H1 (cell line): ENCODE results near the gene DCLK1. TPM values are rescaled to one million over a fixed set of nuclear protein-coding genes. Genes with fewer than 3 reads are reported as not detected.

Experiments used
- CTCF ChIA-PET: fragments of 300-600 bp; sonication (Branson Sonifier 250); formaldehyde crosslinking; loops from one replicate; lab custom pipeline; 2021; ENCODE audit not compliant: partially characterized antibody; lab: Charles Lee
- POLR2A ChIA-PET: fragments of 300-600 bp; sonication (Branson Sonifier 250); formaldehyde crosslinking; loops from one replicate; lab custom pipeline; 2021; ENCODE audit warnings: inconsistent platforms; ENCODE audit not compliant: partially characterized antibody; lab: Charles Lee
- DNase-seq, 2 experiments: peaks; one replicate each; pipeline versions ENCODE4 v3.0.0 to v3.0.0-alpha.2; 2010 to 2022; ENCODE audit warnings: low spot score in 2 of 2, low read depth in 1 of 2, mixed read lengths in 1 of 2
- FAIRE-seq: peaks from 2 replicates; lab custom pipeline; 2011; peaks lifted over from hg19 to GRCh38; lab: Jason Lieb, UNC
- H2AFZ ChIP-seq: 2 replicates; pipeline ENCODE4 v1.8.1; 2012; ENCODE audit warnings: low read length, inconsistent platforms
- H2AK5ac ChIP-seq: 2 replicates; pipeline ENCODE4 v1.6.1; 2013; ENCODE audit warnings: low read depth, low read length
- H2BK120ac ChIP-seq: replicated peaks from 2 replicates; pipeline ENCODE3; 2013; ENCODE audit warnings: low read depth, low read length, inconsistent platforms
- H2BK12ac ChIP-seq: 2 replicates; pipeline ENCODE4 v1.6.1; 2013; ENCODE audit warnings: low read depth, low read length
- H2BK15ac ChIP-seq: 2 replicates; pipeline ENCODE4 v1.6.1; 2013; ENCODE audit warnings: low read length
- H2BK20ac ChIP-seq: 2 replicates; pipeline ENCODE4 v1.6.1; 2013; ENCODE audit warnings: low read length
- H2BK5ac ChIP-seq: 2 replicates; pipeline ENCODE4 v1.6.1; 2013; ENCODE audit warnings: low read depth, low read length
- H3K14ac ChIP-seq: 2 replicates; pipeline ENCODE4 v1.6.1; 2013; ENCODE audit warnings: inconsistent platforms; ENCODE audit not compliant: insufficient read length
- H3K18ac ChIP-seq: 2 replicates; pipeline ENCODE4 v1.6.1; 2013; ENCODE audit warnings: low read length; ENCODE audit errors: extremely low read depth
- H3K23ac ChIP-seq: 2 replicates; pipeline ENCODE4 v1.6.1; 2013; ENCODE audit warnings: inconsistent platforms; ENCODE audit not compliant: insufficient read length
- H3K23me2 ChIP-seq: 2 replicates; pipeline ENCODE4 v1.6.1; 2013; ENCODE audit warnings: low read depth, low read length
- H3K27ac ChIP-seq: 2 replicates; pipeline ENCODE4 v1.6.1; 2011; ENCODE audit warnings: low read depth, low read length, inconsistent platforms
- H3K27me3 ChIP-seq, 4 experiments: replicated peaks in 1 of 4; 1 replicate in 1 of 4; 2 replicates in 3 of 4; pipeline versions ENCODE4 v1.6.1 to v1.8.1; 2011 to 2013; ENCODE audit warnings: low read length in 3 of 4, mild to moderate bottlenecking in 3 of 4, inconsistent platforms in 2 of 4, mixed read lengths in 2 of 4, moderate library complexity in 1 of 4; ENCODE audit not compliant: control insufficient read depth in 3 of 4, insufficient read depth in 3 of 4; ENCODE audit errors: extremely low read depth in 1 of 4
- H3K36me3 ChIP-seq, 4 experiments: 2 replicates each; pipeline versions ENCODE4 v1.6.1 to v1.8.1; 2011 to 2013; ENCODE audit warnings: mild to moderate bottlenecking in 4 of 4, low read length in 3 of 4, moderate library complexity in 2 of 4, control low read depth in 1 of 4, inconsistent platforms in 1 of 4; ENCODE audit not compliant: insufficient read depth in 4 of 4, control insufficient read depth in 2 of 4
- H3K4ac ChIP-seq: replicated peaks from 2 replicates; pipeline ENCODE3; 2013; ENCODE audit warnings: low read length, low read depth, mixed read lengths, inconsistent platforms; ENCODE audit not compliant: insufficient read length
- H3K4me1 ChIP-seq, 4 experiments: replicated peaks in 1 of 4; 1 replicate in 1 of 4; 2 replicates in 3 of 4; pipeline versions ENCODE4 v1.6.1 to v1.8.1; 2011 to 2013; ENCODE audit warnings: low read length in 3 of 4, inconsistent platforms in 2 of 4, mixed read lengths in 1 of 4; ENCODE audit not compliant: insufficient read depth in 4 of 4, control insufficient read depth in 3 of 4
- H3K4me2 ChIP-seq, 2 experiments: 2 replicates each; pipeline versions ENCODE4 v1.6.1 to v1.8.1; 2011 to 2013; ENCODE audit warnings: low read depth in 2 of 2, low read length in 2 of 2, control low read depth in 1 of 2, inconsistent platforms in 1 of 2, mild to moderate bottlenecking in 1 of 2; ENCODE audit not compliant: insufficient read depth in 1 of 2
- H3K4me3 ChIP-seq, 4 experiments: fragments of 200-600, 300-600 bp in 1 of 4; sonication (generic), shearing (Covaris generic), sonication (Bioruptor Twin) in 1 of 4; 2 replicates each; pipeline versions ENCODE4 v1.5.1 to v1.8.1; 2011 to 2016; ENCODE audit warnings: low read length in 4 of 4, low read depth in 3 of 4, control low read depth in 2 of 4, inconsistent platforms in 2 of 4, mild to moderate bottlenecking in 2 of 4, mixed read lengths in 1 of 4, moderate library complexity in 1 of 4; ENCODE audit not compliant: insufficient read depth in 2 of 4; ENCODE audit errors: extremely low read depth in 1 of 4
- H3K56ac ChIP-seq: replicated peaks from 2 replicates; pipeline ENCODE3; 2013; ENCODE audit warnings: low read depth, mild to moderate bottlenecking, mixed read lengths, low read length, inconsistent platforms; ENCODE audit not compliant: insufficient read length
- H3K79me1 ChIP-seq: 2 replicates; pipeline ENCODE4 v1.6.1; 2013; ENCODE audit warnings: low read depth, low read length, control low read depth
- H3K79me2 ChIP-seq, 2 experiments: 2 replicates each; pipeline versions ENCODE4 v1.6.1 to v1.8.1; 2012 to 2013; ENCODE audit warnings: low read length in 2 of 2, mild to moderate bottlenecking in 2 of 2, inconsistent platforms in 1 of 2; ENCODE audit not compliant: insufficient read depth in 2 of 2, control insufficient read depth in 1 of 2
- H3K9ac ChIP-seq, 4 experiments: replicated peaks in 1 of 4; 1 replicate in 1 of 4; 2 replicates in 3 of 4; pipeline versions ENCODE4 v1.6.1 to v1.8.1; 2011 to 2013; ENCODE audit warnings: low read depth in 3 of 4, low read length in 3 of 4, control low read depth in 2 of 4, mild to moderate bottlenecking in 2 of 4, moderate library complexity in 2 of 4, inconsistent platforms in 1 of 4; ENCODE audit errors: extremely low read depth in 1 of 4
- H3K9me3 ChIP-seq, 2 experiments: 2 replicates each; pipeline versions ENCODE4 v1.6.1 to v1.8.1; 2012 to 2013; ENCODE audit warnings: mild to moderate bottlenecking in 2 of 2, moderate library complexity in 2 of 2, control low read depth in 1 of 2, inconsistent platforms in 1 of 2, low read depth in 1 of 2, low read length in 1 of 2, mixed read lengths in 1 of 2; ENCODE audit not compliant: insufficient read depth in 2 of 2
- H4K20me1 ChIP-seq, 2 experiments: replicated peaks in 1 of 2; 2 replicates each; pipeline versions ENCODE3 to v1.8.1; 2011 to 2013; ENCODE audit warnings: inconsistent platforms in 2 of 2, low read length in 2 of 2, mild to moderate bottlenecking in 1 of 2; ENCODE audit not compliant: insufficient read depth in 2 of 2, control insufficient read depth in 1 of 2
- H4K5ac ChIP-seq: 2 replicates; pipeline ENCODE4 v1.6.1; 2013; ENCODE audit warnings: low read length, low read depth, mixed read lengths, inconsistent platforms; ENCODE audit not compliant: insufficient read length
- H4K8ac ChIP-seq: 2 replicates; pipeline ENCODE4 v1.8.0; 2013; ENCODE audit warnings: mild to moderate bottlenecking, moderate library complexity, low read length, inconsistent platforms; ENCODE audit not compliant: insufficient read depth; ENCODE audit errors: extremely low read depth
- H4K91ac ChIP-seq: replicated peaks from 2 replicates; pipeline ENCODE3; 2013; ENCODE audit warnings: low read length, mixed read lengths, inconsistent platforms; ENCODE audit not compliant: insufficient read length
- BRCA1 ChIP-seq: IDR thresholded peaks from 2 replicates; pipeline ENCODE4 v1.6.1; 2012; ENCODE audit warnings: low read depth, low read length, improper control_type of control experiment
- E2F6 ChIP-seq: IDR thresholded peaks from 2 replicates; pipeline ENCODE4 v1.6.1; 2012; ENCODE audit warnings: inconsistent platforms
- EGR1 ChIP-seq: IDR thresholded peaks from 2 replicates; pipeline ENCODE4 v1.6.1; 2011; ENCODE audit warnings: low read depth, low read length, borderline replicate concordance
- NANOG ChIP-seq: IDR thresholded peaks from 2 replicates; pipeline ENCODE4 v1.6.1; 2011; ENCODE audit warnings: low read length, low read depth, mild to moderate bottlenecking, inconsistent platforms; ENCODE audit not compliant: insufficient read depth, poor library complexity, severe bottlenecking
- SAP30 ChIP-seq: fragments of 300-600 bp; sonication (generic); IDR thresholded peaks from 2 replicates; pipeline ENCODE4 v1.7.1; 2012; ENCODE audit warnings: low read length, moderate library complexity, mild to moderate bottlenecking, inconsistent platforms; ENCODE audit not compliant: insufficient read depth, insufficient replicate concordance
- SIRT6 ChIP-seq: IDR thresholded peaks from one replicate; pipeline ENCODE4 v1.7.1; 2012; ENCODE audit warnings: low read length, inconsistent platforms
- TBP ChIP-seq: IDR thresholded peaks from 2 replicates; pipeline ENCODE4 v1.6.1; 2011; ENCODE audit warnings: low read depth, low read length, improper control_type of control experiment
- WGBS, 2 experiments: shearing (Covaris generic) in 1 of 2; methylation state at CpG; one replicate each; pipeline versions ENCODE4 v1.1.6 to v1.1.7; 2013 to 2015; ENCODE audit warnings: low lambda C conversion rate in 2 of 2, mixed read lengths in 2 of 2, inconsistent platforms in 1 of 2, low coverage in 1 of 2, missing lambda C conversion rate in 1 of 2; ENCODE audit not compliant: insufficient replicate concordance in 2 of 2, insufficient coverage in 1 of 2, insufficient read length in 1 of 2; ENCODE audit errors: extremely low coverage in 1 of 2, missing lambda C conversion rate in 1 of 2; 5-methylcytosine and 5-hydroxymethylcytosine counted together
- polyA plus RNA-seq, 7 experiments: library from polyadenylated mRNA; depleted of rRNA in 3 of 7; stranded (reverse) in 5 of 7; unstranded in 2 of 7; fragments of >200 nt in 5 of 7; fragments of 200-250 nt in 2 of 7; gene quantifications; 1 replicate in 5 of 7; 2 replicates in 1 of 7; 4 replicates in 1 of 7; pipeline versions ENCODE4 v1.2.1 to v1.2.3, GENCODE V29; 2011 to 2013; ENCODE audit warnings: missing spikeins in 2 of 7, mixed read lengths in 2 of 7
- total RNA-seq: library from RNA; stranded (reverse); fragmentation: NEBNext Ultra II Directional; extraction: Animal tissue kit (Norgen Biotek cat#: 25700); gene quantifications from 2 replicates; pipeline ENCODE4 v1.2.1, GENCODE V29; 2021

DCLK1 gene
- total and polyA plus RNA-seq, 2 of the 8 experiments (the other 6 are each of a cell fraction or from before 2014, with no cell fraction given), result 22.8 to 41.0 TPM

DNA sequence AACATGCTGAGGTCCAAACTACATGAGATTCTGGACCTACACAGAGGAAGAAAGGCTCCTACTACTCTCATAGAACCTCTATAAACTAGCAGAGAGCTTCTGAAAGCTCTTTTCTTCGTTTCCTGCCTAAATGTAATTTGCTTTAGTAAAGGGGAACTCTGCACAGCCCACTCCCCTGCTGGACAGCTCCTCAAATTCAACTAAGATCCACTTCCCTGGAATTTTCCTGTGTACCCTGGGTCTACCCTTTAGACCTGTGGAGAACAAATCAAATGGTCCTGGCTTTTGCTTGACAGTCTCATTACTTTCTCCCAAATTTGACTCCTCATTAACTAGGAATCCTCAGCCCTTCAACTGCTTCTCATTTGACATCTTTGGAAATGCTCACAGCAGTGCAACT lies 3.5 kb upstream of the DCLK1 start:
- H3K4me3 ChIP-seq, result no peak overlapping the region
- DNase-seq, result no peak
- H4K91ac ChIP-seq, result no peak overlapping the region
- H3K4me2 ChIP-seq, result no peak overlapping the region
- H3K36me3 ChIP-seq, result no peaks in the 10 kb centered on the region
- no peak for FAIRE-seq
- no peak overlapping the region for H3K27ac ChIP-seq
- H3K4me1 ChIP-seq, result peaks cover 0 to 11% (median 6%) of the 10 kb centered on the region in 4 experiments; a peak in 6 of 7 replicates
- no peak overlapping the region for H3K23ac ChIP-seq
- no peak overlapping the region for H3K14ac ChIP-seq
- no peak overlapping the region for H2AFZ ChIP-seq
- no peaks in the 10 kb centered on the region for H4K20me1 ChIP-seq
- CTCF ChIA-PET, result interaction anchor here (0.6 to 1.8 kb wide), 7 partner anchors 12 to 1597 kb away, joined by 3 to 4 read pairs (median 3); no protein-coding TSS in a partner anchor
- no peak overlapping the region for H2BK20ac ChIP-seq
- no peaks in the 10 kb centered on the region for H3K9me3 ChIP-seq
- H3K79me1 ChIP-seq, result no peaks in the 10 kb centered on the region
- no peak overlapping the region for H4K5ac ChIP-seq
- no peak overlapping the region for H4K8ac ChIP-seq
- peaks cover 12% of the 10 kb centered on the region for H3K23me2 ChIP-seq
- H3K27me3 ChIP-seq, result peaks cover 5 to 18% (median 18%) of the 10 kb centered on the region in 4 experiments
- H3K18ac ChIP-seq, result no peak overlapping the region
- no peak overlapping the region for H2BK12ac ChIP-seq
- H3K56ac ChIP-seq, result no peak overlapping the region
- no peak overlapping the region for H2BK5ac ChIP-seq
- 0 out of 2 replicates have a peak overlapping the region, but pooled peaks have one; percentile 18 for H2BK15ac ChIP-seq
- POLR2A ChIA-PET, result no interaction called here
- H2AK5ac ChIP-seq, result no peak overlapping the region
- H3K9ac ChIP-seq, result no peak overlapping the region
- H3K79me2 ChIP-seq, result no peaks in the 10 kb centered on the region
- no peak overlapping the region for H2BK120ac ChIP-seq
- no peak overlapping the region for H3K4ac ChIP-seq
- 89% methylated on average over 1 of the region's 1 CpG; no CpG with 5 or more reads in 1 of the 2 experiments for WGBS, 2 experiments
- TF ChIP-seq BRCA1, result no peak
- no peak for TF ChIP-seq SIRT6
- TF ChIP-seq TBP, result no peak
- TF ChIP-seq SAP30, result no peak
- TF ChIP-seq EGR1, result no peak
- no peak for TF ChIP-seq E2F6
- TF ChIP-seq NANOG, result no peak
